ENCODE data around the gene MACROD2. TPM values are rescaled to one million over a fixed set of nuclear protein-coding genes. Genes with fewer than 3 reads are reported as not detected.
"Not testable (repeated sequence)": the region's sequence is repeated elsewhere in the genome, so short reads cannot be mapped to it uniquely, and the experiment has no call there.

The MACROD2 gene
- polyA plus RNA-seq, 1 donor, result 3.9 TPM

DNA sequence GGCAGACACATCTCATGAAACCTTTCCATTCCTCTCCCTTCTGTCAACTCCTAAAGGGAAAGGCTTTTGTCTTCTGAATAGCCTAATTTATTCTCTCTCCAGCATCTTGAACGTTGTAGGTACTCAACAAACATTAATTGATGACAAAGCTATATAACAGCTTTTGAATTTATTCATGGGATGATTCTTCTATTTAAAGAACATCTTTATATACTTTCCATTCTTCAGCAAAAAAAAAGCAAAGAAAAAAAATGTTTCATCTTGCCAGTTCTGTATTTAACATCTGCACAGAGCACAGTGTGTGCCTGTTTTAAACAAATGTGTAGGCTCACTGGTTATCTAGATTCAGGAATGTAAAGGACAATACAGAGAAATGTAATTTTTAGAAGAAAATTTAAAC is 1929.2 kb downstream of the MACROD2 start:
- no peak for DNase-seq

DNA sequence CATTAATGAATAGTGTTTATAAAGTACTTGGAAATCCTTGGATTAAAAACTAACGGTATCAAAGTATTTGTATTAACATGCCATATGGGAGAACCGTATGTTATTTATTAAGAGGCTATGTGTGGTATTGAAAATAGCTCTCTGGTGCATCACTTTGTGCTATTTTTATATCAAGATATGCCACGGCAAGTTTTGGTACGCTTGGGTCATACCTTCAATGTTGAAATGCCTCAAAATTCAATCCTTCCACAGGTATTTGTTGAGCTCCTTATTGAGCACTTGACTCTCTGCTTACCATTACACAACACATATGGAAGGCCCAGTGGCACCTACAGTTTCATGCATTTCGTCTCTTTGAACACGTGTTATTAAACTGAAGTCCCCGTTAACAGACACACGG is 1930.1 kb downstream of the MACROD2 start:
- DNase-seq, result no peak

- DNase-seq, result no peak
Observed at GRCh38 chr20:15927893-15928650, 1932.8 kb downstream of the MACROD2 start.

DNA sequence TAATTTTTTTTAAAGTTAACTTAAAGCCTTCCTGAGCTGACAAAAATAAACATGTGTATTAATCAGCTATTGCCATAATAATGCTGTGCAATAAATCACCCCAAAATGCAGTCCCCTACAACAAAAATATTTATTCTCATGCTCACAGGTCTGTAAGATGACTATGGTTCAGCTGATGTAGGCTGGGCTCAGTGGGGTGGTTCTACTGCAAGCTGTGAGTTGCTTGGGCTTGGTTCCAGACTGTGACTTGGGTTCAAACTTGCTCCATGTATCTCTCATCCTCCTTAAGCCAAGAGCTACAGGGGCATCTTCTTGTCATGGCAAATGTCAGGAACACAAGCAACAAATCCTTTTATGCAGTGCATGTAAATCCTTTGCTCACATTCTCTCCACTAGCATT is 1933.6 kb downstream of the MACROD2 start:
- no peak for DNase-seq

DNA sequence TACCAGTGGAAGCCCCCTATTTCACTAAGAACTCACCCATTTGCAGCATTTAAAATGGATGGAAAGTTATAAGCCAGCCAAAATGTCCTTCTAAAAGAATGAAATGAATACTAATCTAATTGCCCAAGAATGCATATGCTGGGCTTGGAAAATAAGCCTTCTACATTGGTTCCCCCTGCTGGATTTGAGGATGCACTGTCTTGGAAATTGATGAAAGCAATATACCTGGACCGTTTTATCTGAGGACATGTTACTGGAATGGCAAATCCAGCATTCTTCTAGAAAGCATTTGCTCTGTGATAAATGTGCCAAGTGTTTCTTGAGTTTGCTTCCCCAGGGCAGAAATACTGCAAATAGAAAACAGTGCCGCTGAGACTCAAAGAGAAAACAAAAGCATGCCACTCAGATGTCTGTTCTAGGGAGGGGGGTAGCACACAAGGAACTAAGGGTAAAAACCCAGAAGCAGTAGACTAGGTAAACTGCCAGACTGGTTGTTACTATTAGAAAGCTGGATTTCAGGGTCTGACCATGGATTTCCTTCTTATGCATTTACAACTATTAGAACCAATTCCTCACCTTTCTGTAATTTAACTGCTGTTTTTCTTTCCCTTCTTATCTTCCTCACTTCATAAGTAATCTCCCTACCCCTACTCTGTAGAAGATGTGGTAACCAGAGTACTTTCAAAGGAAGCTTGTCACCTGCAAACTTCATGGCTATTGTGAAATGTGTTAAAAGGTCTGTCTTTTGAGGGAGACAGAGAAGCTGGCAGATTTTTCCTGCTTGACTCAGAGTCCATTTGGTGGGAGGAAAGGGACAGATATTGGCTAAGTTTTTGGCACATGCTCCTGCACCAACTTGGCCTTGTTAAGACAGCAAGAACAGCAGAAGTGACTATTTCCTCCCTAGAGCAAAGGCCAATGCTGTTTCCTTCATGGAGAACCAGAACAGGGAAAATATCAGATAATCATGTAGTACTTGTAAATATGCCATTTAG is 1935.3 kb downstream of the MACROD2 start:
- peak; percentile 36 for DNase-seq

- no peak for DNase-seq
Observed at GRCh38 chr20:15931897-15932296, 1936.6 kb downstream of the MACROD2 start.

- DNase-seq, result no peak
Observed at GRCh38 chr20:15937179-15937578, 1941.9 kb downstream of the MACROD2 start.

GRCh38 chr20:15938847-15939246 is 1943.5 kb downstream of the MACROD2 start:
- no peak for DNase-seq

DNA sequence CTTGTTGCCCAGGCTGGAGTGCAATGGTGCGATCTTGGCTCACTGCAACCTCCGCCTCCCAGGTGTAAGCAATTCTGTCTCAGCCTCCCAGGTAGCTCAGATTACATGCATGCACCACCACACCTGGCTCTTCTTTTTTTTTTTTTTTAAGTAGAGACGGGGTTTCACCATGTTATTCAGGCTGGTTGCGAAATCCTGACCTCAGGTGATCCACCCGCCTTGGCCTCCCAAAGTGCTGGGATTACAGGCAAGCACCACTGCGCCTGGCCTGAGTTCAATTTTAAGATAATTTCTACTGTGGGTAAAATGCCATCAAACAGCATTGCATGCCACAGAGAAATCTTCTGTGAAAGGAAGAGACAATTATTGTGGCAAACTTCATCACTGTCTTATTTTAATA is 1944.8 kb downstream of the MACROD2 start:
- no peak for DNase-seq

DNA sequence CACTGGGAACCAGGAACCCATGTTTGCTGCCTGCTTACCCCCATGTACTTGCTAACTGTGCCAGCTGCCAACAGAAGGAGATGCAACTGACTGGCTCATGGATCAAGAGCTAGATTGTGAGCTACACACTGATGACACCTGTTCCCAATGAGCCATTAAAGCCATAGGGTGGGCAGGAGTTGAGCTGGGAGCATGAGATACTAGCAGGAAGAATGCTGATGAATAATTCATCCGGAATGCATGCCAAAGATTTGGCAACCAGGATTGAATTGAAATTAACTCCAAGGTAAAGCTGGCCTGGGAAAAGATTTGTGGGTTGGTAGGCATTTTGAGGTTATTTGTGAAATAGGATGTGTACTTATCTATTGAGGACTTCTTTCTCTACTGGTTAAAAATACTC is 1946.8 kb downstream of the MACROD2 start:
- DNase-seq, result no peak

DNA sequence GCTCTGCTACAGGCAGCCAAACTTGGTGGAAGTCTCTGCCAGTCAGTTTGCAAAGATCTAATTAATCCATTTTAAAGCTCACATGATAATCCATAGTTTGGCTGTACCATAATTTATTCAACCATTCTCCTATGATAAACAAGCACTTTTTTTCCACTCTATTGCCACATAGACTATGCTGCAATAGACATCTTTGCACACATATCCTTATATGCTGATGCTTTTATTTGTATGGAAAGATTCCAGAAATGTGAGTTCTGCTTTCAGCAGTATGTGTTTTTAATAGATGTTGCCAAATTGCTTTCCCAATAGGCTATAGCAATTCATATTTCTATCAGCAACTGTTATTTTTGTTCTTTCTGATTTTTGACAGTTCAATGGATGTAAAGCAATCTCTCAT is 1950.0 kb downstream of the MACROD2 start:
- no peak for DNase-seq

DNA sequence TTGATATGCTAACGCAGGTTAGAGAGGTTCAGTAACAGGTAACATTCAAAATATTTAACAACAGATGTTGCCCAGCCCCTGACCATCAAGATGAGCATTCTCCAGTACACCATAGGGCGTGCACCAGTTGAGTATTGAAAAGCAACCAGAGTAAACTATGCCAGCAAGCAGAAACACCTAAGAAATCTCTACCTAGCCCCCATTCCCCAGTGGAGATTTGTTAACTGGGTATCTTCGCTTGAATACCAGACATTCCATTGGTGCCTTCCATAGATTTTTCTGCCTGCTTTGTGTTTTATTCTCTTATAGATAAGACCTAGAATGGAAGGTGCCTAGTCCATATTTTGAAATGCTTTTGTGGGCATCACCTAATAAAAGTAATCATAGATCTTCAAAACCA is 1954.1 kb downstream of the MACROD2 start:
- no peak for DNase-seq

DNA sequence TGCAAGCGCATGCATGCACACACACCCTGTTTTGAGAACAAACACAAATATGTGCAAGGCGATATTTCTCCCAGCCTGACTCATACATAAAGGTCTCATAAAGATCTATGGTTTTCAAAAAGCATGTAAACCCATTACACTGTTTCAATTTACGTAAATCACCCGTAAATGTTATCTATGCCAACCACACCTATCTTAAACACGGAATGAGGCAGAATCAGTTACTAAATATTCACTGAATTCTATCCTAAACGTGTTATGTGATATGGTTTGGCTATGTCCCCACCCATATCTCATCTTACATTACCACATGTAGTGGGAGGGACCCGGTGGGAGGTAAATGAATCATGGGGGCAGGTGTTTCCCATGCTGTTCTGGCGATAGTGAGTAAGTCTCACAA is 1956.3 kb downstream of the MACROD2 start:
- no peak for DNase-seq

DNA sequence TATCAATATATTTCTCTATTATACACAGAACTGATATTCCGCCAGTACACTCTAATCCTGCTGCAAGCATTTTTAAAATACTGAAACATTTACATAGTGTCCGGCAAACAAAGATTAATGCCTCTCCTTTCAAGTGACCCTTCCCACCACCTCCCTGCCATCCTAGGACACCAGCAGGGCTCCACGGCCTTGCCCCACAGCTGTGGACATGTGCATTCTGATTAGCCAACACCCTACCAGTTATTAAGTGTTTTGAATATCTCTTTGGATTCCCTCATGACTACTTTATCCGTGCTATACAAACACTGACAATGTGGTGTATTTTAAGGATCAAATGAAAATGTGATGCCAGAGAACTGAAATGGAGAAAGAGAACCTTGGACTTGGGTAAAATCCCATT is 1962.8 kb downstream of the MACROD2 start:
- no peak for DNase-seq

GRCh38 chr20:15965165-15965564 is 1969.8 kb downstream of the MACROD2 start:
- DNase-seq, result no peak

DNA sequence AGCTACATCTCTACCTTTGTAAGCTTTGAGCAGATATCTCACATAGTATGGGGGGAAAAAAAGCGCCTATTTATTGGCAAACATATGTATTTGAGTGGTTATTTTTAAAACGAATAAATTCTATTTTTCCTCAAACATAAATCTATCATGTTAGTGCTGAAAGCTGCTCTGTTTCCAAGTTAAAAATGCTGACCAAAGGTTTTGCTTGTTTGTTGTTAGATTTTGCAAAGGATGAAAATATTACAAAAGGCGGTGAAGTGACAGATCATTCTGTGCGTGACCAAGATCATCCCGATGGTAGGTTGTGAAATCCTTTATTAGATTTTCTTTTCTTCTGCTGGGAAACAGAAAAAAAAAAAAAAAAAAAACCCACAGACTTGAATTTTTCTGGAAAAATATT is 1972.0 kb downstream of the MACROD2 start:
- no peak for DNase-seq

DNA sequence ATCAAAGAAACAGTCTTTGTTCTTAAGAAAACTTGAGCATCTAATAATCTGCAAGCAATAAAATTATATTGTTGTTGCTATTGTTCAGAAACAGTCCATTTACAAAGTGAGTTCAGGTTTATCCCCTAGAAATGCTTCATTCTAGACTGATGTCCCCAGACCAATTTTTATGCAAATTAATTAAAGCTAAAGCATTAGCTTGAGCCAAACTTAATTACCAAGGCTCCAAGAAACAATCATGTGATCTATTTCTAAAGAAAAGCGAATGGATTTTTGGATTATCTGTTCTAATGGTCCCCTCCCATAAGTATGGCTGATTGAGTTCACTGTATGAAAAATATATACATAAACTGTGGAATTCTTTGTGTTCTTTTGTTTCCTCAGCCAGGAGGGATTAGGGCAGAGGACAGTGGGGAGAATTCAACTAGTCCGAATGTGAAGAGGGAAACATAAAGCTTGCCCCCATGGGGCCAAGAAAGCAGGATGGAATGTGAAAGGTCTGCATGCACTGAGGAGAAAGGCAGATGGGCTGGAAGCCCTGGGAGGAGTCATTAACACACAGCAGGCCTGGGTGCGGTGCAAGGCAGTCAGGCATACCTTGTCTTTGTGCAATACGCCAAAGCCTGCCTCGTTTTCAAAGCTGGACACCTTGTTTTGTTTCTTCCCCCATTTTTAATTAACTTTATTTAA is 1980.9 kb downstream of the MACROD2 start:
- no peak for DNase-seq

DNA sequence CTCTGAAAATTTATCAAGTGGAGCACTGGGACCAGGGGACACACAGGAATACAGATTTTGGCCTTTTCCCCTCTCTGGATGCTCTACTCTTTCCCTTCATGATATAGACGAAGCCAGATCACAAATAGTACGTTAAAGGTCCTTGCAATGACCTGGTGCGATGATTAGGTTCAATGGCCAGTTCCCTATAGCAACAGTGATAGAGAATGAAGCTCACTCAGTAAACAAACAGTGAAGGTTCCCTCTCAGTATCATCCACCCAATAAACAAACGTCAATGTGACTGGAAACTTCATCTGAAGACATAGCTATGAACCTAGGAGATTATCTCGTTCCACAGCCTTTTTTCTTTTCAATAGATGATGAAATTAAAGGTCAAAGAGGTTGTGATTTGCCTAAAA is 1981.7 kb downstream of the MACROD2 start:
- DNase-seq, result no peak

DNA sequence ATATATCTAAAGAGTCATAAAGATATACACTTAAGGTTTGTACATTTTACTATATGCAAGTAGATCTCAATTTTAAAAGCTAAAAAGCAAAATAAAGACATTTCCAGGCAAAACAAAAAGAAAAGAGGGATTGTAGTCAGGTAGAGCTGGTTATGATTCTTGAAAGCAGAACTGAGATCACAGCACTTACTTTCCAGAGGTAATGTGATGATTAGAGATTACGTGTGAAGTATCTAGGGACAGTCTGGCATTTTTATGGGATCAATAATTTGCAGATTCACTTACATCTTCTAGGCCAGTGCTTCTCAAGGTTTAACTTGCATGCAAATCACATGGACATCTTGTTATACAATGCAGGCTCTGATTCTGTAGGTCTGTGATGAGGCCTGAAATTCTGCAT is 1982.4 kb downstream of the MACROD2 start:
- DNase-seq, result no peak

DNA sequence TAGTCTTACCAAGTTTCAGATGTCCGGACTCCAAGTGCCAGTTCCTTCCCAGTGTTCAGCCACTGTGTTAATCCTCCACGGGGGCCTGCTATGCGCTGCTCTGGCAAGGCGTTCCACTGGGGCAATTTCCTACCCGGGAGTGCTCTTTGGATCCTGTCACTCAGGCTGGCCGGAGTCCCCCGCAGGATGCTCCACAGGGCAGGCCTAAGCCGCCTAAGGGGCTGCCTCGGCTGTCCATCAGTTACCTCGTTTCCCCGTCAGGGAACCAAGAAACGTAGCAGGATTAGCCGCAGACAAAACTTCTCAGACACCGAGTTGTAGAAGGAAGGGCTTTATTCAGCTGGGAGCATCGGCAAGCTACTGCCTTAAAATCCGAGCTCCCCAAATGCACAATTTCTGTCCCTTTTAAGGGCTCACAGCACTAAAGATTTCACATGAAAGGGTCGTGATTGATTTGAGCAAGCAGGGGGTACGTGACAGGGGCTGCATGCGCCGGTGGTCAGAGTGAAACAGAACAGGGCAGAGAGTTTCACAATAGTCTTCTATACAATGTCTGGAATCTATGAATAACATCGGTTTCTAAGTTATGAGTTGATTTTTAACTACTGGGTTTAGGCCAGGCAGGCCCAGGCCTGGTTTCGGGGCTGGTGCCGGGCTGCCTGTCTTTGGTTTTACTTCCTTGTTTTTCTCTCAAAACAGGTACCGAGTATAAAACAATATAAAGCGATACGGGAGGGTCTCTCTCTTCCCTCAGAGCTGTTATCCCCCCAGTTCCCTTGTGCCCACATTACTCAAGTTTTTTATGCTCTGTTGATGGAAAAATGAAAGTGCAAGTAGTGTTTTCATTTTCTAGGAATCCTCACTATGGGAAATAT is 1990.4 kb downstream of the MACROD2 start:
- not testable (repeated sequence) for DNase-seq

- DNase-seq, result no peak
Observed at GRCh38 chr20:15986690-15987089, 1991.4 kb downstream of the MACROD2 start.

DNA sequence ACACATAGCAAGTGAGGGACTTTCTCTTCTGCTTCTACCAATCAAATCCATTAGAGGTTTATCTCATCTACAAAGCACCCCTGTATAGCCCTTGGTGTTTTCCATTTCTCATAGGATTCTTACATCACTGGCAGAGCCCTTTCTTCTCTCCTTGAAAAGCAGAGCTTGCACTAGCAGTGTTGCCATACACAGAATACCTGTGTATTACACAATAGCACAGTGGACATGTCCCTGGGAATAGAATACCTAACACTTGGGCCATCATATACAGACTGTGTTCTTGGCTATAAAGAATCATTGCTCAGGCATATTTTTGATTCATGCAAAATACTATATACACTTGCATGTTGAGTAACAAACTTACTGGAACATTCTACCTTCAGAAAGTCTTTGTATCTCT is 1996.0 kb downstream of the MACROD2 start:
- DNase-seq, result no peak
